Stimulated activated CD8-positive, alpha-beta memory T cell treated with anti-CD3 and anti-CD28 coated beads, Interleukin-7, amount 100 ng/mL, for 1 hour (primary cell): ENCODE measurements around the gene DSG4.
"Not testable (repeated sequence)": the region's sequence is repeated elsewhere in the genome, so short reads cannot be mapped to it uniquely, and the experiment has no call there.

Experiments used
- DNase-seq, 2 donors: peaks; one replicate each; pipeline ENCODE4 v3.0.0-alpha.2; 2020; ENCODE audit warnings: low read depth in 2 of 2

DSG4 gene, protein sequence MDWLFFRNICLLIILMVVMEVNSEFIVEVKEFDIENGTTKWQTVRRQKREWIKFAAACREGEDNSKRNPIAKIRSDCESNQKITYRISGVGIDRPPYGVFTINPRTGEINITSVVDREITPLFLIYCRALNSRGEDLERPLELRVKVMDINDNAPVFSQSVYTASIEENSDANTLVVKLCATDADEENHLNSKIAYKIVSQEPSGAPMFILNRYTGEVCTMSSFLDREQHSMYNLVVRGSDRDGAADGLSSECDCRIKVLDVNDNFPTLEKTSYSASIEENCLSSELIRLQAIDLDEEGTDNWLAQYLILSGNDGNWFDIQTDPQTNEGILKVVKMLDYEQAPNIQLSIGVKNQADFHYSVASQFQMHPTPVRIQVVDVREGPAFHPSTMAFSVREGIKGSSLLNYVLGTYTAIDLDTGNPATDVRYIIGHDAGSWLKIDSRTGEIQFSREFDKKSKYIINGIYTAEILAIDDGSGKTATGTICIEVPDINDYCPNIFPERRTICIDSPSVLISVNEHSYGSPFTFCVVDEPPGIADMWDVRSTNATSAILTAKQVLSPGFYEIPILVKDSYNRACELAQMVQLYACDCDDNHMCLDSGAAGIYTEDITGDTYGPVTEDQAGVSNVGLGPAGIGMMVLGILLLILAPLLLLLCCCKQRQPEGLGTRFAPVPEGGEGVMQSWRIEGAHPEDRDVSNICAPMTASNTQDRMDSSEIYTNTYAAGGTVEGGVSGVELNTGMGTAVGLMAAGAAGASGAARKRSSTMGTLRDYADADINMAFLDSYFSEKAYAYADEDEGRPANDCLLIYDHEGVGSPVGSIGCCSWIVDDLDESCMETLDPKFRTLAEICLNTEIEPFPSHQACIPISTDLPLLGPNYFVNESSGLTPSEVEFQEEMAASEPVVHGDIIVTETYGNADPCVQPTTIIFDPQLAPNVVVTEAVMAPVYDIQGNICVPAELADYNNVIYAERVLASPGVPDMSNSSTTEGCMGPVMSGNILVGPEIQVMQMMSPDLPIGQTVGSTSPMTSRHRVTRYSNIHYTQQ

GRCh38 chr18:31376477-31376876 lies at the start of gene DSG4:
Gene DSG4 (plus strand): TSS chr18:31376777. CDS start chr18:31376912, 135 bp downstream.
- no peak for DNase-seq

DNA sequence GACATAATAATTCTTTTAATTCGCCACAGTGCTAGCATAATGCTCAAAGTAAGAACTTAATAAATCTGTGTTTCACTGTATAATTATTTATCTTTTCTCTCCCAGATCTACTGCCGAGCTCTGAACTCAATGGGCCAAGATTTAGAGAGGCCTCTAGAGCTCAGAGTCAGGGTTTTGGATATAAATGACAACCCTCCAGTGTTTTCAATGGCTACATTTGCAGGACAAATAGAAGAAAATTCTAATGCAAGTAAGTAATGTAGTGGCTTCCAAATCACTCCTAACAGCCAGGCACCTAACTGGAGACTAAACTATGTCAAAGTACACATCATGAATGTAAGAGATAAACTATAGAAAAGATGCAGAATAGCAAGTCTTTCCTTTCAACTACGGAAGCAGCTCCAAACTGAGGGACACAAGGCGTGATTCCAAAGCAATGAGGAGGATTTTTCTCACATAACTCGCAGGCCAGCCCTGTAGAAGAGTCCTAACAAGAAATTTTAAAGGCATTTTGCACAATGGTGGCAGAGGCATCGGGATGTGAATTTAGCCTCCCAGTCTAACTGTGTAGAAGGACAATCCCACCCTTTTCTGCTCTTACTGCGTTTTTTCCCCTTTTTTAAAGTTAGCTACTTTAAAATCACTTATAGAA lies 46.7 kb upstream of the DSG4 start:
- no peak for DNase-seq

GRCh38 chr18:31343454-31343853 lies 33.1 kb upstream of the DSG4 start:
- DNase-seq = no peak

DNA sequence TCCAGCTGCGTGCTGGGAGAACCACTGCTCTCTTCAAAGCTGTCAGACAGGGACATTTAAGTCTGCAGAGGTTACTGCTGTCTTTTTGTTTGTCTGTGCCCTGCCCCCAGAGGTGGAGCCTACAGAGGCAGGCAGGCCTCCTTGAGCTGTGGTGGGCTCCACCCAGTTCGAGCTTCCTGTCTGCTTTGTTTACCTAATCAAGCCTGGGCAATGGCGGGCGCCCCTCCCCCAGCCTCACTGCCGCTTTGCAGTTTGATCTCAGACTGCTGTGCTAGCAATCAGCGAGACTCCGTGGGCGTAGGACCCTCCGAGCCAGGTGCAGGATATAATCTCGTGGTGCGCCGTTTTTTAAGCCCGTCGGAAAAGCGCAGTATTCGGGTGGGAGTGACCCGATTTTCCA lies 23.2 kb upstream of the DSG4 start:
- DNase-seq = not testable (repeated sequence)

DNA sequence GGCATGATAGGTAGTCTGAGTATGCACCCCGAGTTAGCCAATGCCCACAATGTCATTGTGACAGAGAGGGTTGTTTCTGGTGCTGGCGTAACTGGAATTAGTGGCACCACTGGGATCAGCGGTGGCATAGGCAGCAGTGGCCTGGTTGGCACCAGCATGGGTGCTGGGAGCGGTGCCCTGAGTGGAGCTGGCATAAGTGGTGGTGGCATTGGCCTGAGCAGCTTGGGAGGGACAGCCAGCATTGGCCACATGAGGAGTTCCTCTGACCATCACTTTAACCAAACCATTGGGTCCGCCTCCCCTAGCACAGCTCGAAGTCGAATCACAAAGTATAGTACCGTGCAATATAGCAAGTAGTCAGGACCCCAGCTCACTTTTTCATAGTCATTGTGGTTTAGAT lies 21.6 kb upstream of the DSG4 start:
- no peak for DNase-seq

- DNase-seq = no peak
Measured at GRCh38 chr18:31356025-31356424, 20.6 kb upstream of the DSG4 start.

DNA sequence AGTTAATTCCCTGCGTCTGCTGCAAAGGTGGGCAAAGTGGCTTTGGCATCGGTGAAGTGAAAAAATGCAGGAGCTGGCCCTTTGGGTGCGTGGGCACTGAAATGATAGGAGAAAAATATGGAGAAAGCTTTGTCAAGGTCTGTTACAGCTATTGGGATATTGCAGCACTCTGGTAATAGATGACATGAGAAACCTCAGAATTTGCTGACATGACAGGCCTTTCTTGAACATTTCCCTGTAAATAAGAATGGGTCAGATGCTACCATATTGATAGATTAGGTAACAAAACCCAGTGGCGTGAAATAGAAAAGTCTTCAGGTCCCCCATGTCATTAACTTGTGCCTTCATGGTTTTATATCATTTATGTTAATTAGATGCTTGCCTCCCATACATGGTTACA lies 12.4 kb upstream of the DSG4 start:
- no peak for DNase-seq

DNA sequence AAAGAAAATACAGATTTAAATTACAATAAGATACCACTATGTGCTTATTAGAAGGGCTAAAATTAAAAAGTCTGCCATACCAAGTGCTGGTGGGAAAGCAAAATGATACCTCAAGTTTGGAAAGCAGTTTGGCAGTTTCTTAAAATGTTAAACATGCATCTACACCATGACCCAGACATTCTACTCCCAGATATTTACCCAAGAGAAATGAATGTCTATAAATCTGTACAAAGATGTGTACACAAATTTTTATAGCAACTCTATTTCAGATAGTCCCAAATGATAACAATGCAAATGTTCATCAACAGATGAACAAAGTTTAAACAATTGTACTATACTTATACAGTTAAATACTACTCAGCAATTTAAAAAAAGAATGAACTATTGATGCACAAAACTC lies 7.1 kb upstream of the DSG4 start:
- DNase-seq = no peak

DNA sequence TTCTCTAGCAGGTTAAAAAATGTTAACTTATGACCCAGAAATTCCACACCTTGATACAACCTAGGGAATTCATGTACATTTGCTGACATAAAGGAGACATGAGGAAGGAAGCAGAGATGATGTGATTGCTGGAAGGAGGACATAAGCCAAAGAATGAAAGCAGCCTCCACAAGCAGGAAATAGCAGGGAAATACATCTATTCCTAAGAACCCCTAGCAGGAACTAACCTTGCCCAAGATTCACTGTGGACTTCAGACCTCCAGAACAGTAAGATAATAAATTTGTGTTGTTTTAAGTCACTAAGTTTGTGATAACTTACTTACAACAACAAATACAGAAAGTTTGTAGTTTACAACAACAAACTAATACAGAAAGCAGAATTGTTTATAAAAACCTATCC lies 4.6 kb upstream of the DSG4 start:
- no peak for DNase-seq

DNA sequence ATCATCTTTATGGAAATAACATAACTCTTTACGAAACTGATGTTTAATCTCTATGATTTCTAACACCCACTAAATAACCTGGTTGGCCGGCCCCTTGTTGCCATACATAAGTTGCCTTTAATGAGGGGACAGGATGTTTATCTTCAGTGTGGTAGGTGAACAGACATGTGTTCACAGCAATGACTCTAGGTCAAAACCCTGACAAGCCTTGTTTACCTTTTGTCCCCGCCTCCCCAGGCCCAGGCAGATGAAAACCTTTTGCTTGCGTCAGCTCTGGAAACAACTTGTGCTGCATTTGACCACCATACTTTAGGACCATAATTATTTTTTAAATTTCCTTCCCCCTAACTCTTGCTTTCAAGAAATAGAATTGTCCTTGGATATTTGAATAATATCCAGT lies 2.9 kb upstream of the DSG4 start:
- DNase-seq = no peak

GRCh38 chr18:31380912-31381311 lies 4.3 kb downstream of the DSG4 start:
- DNase-seq = no peak

DNA sequence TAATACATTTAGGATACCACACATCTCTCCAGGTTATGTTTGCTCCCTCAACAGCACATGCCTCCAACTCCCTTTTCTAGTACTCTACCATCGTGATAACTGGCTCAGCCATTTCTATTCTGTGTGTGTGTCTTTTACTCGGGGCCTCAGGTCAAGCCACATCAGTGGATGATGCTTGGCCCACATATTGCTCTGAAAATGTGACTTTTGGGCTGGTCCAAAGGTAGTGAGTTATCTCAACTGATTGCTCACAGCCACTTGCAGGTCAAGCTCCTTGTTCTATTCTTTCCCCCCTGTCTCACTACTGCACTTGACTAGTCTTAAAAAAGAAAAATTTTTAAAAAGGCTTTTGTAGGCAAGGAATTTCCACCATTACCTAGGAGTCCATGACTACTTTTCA lies 5.5 kb downstream of the DSG4 start:
- DNase-seq = no peak

- DNase-seq = no peak
Measured at GRCh38 chr18:31386741-31387140, 10.2 kb downstream of the DSG4 start.

DNA sequence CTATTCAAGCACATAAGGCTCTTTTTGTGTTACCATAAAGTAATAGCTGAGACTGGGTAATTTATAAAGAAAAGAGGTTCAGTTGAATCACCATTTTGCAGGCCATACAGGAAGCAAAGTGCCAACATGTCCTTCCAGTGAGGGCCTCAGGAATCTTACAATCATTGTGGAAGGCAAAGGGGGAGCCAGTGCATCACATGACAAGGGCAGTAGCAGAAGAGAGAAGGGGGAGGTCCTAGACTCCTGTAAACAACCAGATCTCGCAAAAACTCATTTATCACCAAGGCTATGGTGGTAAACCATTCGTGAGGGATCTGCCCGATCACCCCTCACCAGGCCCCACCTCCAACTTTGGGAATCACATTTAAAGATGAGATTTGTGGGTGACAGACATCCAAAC lies 16.7 kb downstream of the DSG4 start:
- no peak for DNase-seq

DNA sequence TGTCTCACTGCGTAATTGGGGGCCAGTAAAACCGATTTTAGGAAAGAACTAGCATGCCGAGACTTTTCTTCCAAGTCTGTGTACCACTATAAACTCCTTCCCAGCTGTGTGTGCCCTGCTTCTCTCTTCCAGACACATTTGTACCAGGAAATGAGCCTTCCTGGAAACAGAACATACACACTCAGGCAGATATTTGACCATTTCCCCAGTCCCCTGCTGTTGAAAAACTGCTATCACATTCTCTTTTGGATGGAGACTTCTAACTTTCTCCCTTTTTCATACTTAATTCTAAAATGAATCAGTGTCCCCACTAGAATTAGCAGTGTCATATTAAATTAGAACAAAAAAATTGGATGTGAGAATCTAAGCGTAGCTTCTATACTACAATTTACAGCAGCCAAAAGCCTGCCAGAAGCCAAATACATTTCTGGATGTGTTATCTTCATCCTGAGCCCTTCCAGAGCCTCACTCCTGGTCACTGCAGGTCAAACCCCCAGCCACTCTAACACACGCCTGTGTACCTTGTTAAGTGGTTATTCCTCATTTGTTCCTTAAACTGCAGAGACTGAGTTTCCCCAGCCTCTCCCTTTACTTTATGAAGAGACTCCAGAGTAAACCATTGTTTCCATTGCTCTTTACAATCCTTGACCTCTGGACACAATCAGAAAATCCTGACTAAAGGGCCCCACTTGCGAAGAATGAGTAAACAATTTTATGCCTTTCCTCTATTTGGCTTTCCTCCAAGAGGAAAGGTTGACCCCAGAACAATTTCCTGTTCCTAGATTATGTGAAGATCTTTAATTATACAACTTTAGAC lies 20.4 kb downstream of the DSG4 start:
- no peak for DNase-seq

- DNase-seq = no peak
Measured at GRCh38 chr18:31398191-31398590, 21.6 kb downstream of the DSG4 start.

GRCh38 chr18:31399306-31400032 lies 22.9 kb downstream of the DSG4 start:
- DNase-seq = no peak

- DNase-seq = no peak
Measured at GRCh38 chr18:31401156-31402025, 24.8 kb downstream of the DSG4 start.

DNA sequence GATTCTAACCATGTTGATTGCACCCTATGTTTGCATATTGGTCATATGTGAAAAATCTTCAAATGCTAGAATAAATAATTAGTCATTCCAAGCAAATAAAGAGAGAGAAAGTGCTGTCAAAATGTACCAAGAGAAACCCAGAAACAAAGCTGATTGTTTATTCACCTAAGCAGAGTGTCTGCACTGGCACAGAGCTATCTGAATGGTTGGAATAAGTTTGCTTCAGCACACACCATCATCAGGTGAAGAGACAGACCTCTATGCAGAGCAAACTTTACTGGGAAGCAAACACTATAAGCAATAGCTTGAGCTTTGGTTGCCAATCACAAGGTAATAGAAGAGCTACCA lies 25.4 kb downstream of the DSG4 start:
- DNase-seq = no peak

DNA sequence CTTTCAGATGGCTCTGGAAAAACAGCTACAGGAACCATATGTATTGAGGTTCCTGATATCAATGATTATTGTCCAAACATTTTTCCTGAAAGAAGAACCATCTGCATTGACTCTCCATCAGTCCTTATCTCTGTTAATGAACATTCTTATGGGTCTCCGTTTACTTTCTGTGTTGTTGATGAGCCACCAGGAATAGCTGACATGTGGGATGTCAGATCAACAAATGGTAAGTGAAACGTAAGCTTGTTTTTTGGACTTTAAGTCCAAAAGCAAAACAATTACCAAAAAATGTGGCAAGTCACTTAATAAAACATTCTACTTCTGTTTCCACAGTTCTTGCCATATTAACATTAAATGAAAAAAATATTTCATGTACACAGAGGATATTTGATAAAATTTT lies 26.8 kb downstream of the DSG4 start:
- DNase-seq = no peak
